Neural cell (in vitro differentiated cells): ENCODE data around the gene RAP2A. TPM values are rescaled to one million over a fixed set of nuclear protein-coding genes. Genes with fewer than 3 reads are reported as not detected.

ENCODE experiments used
- H2AFZ ChIP-seq: fragments of 200-600, 300-800 bp; sonication (generic), shearing (Covaris generic); 2 replicates; pipeline ENCODE4 v1.6.0; 2014; ENCODE audit warnings: low read depth, mild to moderate bottlenecking, antibody characterized with exemption, low read length, moderate library complexity
- H3F3A ChIP-seq: fragments of 200-600 bp; shearing (Covaris generic); 2 replicates; pipeline ENCODE4 v1.6.1; 2016; ENCODE audit warnings: mild to moderate bottlenecking, moderate library complexity, mixed read lengths, antibody characterized with exemption, low read length; ENCODE audit not compliant: insufficient read depth, poor library complexity, severe bottlenecking
- H3K27ac ChIP-seq: fragments of 200-600, 300-800 bp; sonication (generic), shearing (Covaris generic); 2 replicates; pipeline ENCODE4 v1.5.1; 2014; ENCODE audit warnings: mild to moderate bottlenecking, low read length, moderate library complexity
- H3K27me3 ChIP-seq: fragments of 300-800, 200-600 bp; sonication (generic), shearing (Covaris generic); 2 replicates; pipeline ENCODE4 v1.6.0; 2014; ENCODE audit warnings: mild to moderate bottlenecking, low read depth, low read length, moderate library complexity; ENCODE audit not compliant: insufficient read depth
- H3K36me3 ChIP-seq: fragments of 300-800, 200-600 bp; sonication (generic), shearing (Covaris generic); 2 replicates; pipeline ENCODE4 v1.5.1; 2014; ENCODE audit warnings: mild to moderate bottlenecking, antibody characterized with exemption, low read length, moderate library complexity; ENCODE audit not compliant: insufficient read depth
- H3K4me2 ChIP-seq: fragments of 300-800, 200-600 bp; sonication (generic), shearing (Covaris generic); 2 replicates; pipeline ENCODE4 v1.6.0; 2014; ENCODE audit warnings: mild to moderate bottlenecking, low read length
- H3K4me3 ChIP-seq: fragments of 300-800, 200-600 bp; sonication (generic), shearing (Covaris generic); 2 replicates; pipeline ENCODE4 v1.5.1; 2014; ENCODE audit warnings: mild to moderate bottlenecking, low read length, moderate library complexity
- H3K79me2 ChIP-seq: fragments of 200-600 bp; shearing (Covaris generic); replicated peaks from 2 replicates; pipeline ENCODE4 v1.6.0; 2014; ENCODE audit warnings: mild to moderate bottlenecking, low read length, moderate library complexity; ENCODE audit not compliant: insufficient read depth
- H3K9ac ChIP-seq: fragments of 300-800, 200-600 bp; sonication (generic), shearing (Covaris generic); 2 replicates; pipeline ENCODE4 v1.6.1; 2016; ENCODE audit warnings: mild to moderate bottlenecking, low read length, mixed read lengths
- H3K9me2 ChIP-seq: fragments of 200-600 bp; shearing (Covaris generic); 2 replicates; pipeline ENCODE4 v1.6.1; 2016; ENCODE audit warnings: mild to moderate bottlenecking, low read length, mixed read lengths; ENCODE audit not compliant: insufficient read depth
- H3K9me3 ChIP-seq: fragments of 200-600, 300-800 bp; sonication (generic), shearing (Covaris generic); 2 replicates; pipeline ENCODE4 v1.6.1; 2016; ENCODE audit warnings: mild to moderate bottlenecking, mixed run types, low read length, moderate library complexity, mixed read lengths
- H4K20me1 ChIP-seq: fragments of 200-600 bp; shearing (Covaris generic); 2 replicates; pipeline ENCODE4 v1.6.1; 2016; ENCODE audit warnings: mild to moderate bottlenecking, mixed run types; ENCODE audit not compliant: insufficient read depth
- EP300 ChIP-seq: fragments of 450-650 bp; conservative IDR thresholded peaks from 2 replicates; pipeline ENCODE4 v1.6.1; 2014; ENCODE audit warnings: antibody characterized with exemption, mild to moderate bottlenecking, moderate library complexity; ENCODE audit not compliant: poor library complexity, severe bottlenecking
- EZH2 ChIP-seq: fragments of 200-600, 300-800 bp; shearing (Covaris generic), sonication (generic); IDR thresholded peaks from 2 replicates; pipeline ENCODE4 v1.6.1; 2014; ENCODE audit warnings: antibody characterized with exemption, low read length, borderline replicate concordance, mild to moderate bottlenecking; ENCODE audit not compliant: insufficient read depth, poor library complexity, severe bottlenecking
- MXI1 ChIP-seq: fragments of 450-650 bp; conservative IDR thresholded peaks from 2 replicates; pipeline ENCODE4 v1.6.1; 2014; ENCODE audit warnings: antibody characterized with exemption, mild to moderate bottlenecking; ENCODE audit not compliant: poor library complexity, severe bottlenecking
- POLR2AphosphoS5 ChIP-seq: IDR thresholded peaks from 2 replicates; pipeline ENCODE4 v1.6.1; 2012
- RAD21 ChIP-seq: fragments of 450-650 bp; conservative IDR thresholded peaks from 2 replicates; pipeline ENCODE4 v1.6.1; 2014; ENCODE audit warnings: antibody characterized with exemption, mild to moderate bottlenecking, moderate library complexity
- SMC3 ChIP-seq: fragments of 450-650 bp; conservative IDR thresholded peaks from 2 replicates; pipeline ENCODE4 v1.6.1; 2014; ENCODE audit warnings: antibody characterized with exemption, mild to moderate bottlenecking, moderate library complexity; ENCODE audit not compliant: poor library complexity
- TAF1 ChIP-seq: IDR thresholded peaks from 2 replicates; pipeline ENCODE4 v1.6.1; 2012; ENCODE audit warnings: low read depth
- polyA plus RNA-seq: library from polyadenylated mRNA; depleted of rRNA; stranded (reverse); fragments of >200 nt; gene quantifications from 2 replicates; pipeline ENCODE4 v1.2.3, GENCODE V29; 2014
- TF ChIP-seq, protein P1 (sequence below): IDR thresholded peaks from 2 replicates; pipeline ENCODE4 v1.6.1; 2012; ENCODE audit warnings: borderline replicate concordance
- TF ChIP-seq, protein P2 (sequence below): fragments of 450-650 bp; IDR thresholded peaks from 2 replicates; pipeline ENCODE4 v1.5.1; 2014; ENCODE audit warnings: antibody characterized with exemption, mild to moderate bottlenecking, moderate library complexity; ENCODE audit not compliant: poor library complexity, severe bottlenecking

The RAP2A gene
- polyA plus RNA-seq, 1 donor from 2014 or later: 55.3 TPM

DNA sequence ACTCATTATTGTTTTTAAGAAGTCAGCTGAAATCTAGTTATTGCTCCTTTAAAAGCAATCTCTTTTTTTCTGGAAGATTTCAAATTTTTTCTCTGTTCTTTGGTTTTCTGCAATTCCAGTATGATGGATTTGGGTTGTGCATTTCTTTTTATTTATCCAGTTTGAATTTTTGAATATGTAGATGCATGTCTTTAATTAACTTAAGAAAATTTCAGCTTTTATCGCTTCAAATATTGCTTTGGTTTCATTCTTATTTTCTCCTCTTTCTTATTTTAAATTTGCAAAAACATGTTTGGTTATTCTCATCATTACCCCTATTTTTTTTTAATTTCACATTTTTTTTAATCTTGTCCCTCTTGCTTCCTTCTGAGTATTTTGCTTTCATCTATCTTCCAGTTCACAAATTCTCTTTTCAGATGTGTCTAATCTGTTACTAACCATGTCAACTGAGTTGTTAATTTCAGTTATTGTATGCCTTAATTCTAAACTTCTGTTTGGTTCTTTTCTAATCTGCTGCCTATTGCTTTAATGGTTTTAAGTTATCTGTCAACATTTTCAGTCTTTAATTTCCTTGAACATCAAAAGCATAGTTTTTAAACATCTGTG, 56.8 kb downstream of the RAP2A start:
- no peaks in the 10 kb centered on the region for H3K9me3 ChIP-seq
- no peaks in the 10 kb centered on the region for H3F3A ChIP-seq
- H3K9ac ChIP-seq: no peak overlapping the region
- no peak for TF ChIP-seq RAD21
- TF ChIP-seq, protein P1, sequence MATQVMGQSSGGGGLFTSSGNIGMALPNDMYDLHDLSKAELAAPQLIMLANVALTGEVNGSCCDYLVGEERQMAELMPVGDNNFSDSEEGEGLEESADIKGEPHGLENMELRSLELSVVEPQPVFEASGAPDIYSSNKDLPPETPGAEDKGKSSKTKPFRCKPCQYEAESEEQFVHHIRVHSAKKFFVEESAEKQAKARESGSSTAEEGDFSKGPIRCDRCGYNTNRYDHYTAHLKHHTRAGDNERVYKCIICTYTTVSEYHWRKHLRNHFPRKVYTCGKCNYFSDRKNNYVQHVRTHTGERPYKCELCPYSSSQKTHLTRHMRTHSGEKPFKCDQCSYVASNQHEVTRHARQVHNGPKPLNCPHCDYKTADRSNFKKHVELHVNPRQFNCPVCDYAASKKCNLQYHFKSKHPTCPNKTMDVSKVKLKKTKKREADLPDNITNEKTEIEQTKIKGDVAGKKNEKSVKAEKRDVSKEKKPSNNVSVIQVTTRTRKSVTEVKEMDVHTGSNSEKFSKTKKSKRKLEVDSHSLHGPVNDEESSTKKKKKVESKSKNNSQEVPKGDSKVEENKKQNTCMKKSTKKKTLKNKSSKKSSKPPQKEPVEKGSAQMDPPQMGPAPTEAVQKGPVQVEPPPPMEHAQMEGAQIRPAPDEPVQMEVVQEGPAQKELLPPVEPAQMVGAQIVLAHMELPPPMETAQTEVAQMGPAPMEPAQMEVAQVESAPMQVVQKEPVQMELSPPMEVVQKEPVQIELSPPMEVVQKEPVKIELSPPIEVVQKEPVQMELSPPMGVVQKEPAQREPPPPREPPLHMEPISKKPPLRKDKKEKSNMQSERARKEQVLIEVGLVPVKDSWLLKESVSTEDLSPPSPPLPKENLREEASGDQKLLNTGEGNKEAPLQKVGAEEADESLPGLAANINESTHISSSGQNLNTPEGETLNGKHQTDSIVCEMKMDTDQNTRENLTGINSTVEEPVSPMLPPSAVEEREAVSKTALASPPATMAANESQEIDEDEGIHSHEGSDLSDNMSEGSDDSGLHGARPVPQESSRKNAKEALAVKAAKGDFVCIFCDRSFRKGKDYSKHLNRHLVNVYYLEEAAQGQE: no peak
- no peak for TF ChIP-seq TAF1
- no peak for TF ChIP-seq EP300
- TF ChIP-seq MXI1: no peak
- TF ChIP-seq, protein P2, sequence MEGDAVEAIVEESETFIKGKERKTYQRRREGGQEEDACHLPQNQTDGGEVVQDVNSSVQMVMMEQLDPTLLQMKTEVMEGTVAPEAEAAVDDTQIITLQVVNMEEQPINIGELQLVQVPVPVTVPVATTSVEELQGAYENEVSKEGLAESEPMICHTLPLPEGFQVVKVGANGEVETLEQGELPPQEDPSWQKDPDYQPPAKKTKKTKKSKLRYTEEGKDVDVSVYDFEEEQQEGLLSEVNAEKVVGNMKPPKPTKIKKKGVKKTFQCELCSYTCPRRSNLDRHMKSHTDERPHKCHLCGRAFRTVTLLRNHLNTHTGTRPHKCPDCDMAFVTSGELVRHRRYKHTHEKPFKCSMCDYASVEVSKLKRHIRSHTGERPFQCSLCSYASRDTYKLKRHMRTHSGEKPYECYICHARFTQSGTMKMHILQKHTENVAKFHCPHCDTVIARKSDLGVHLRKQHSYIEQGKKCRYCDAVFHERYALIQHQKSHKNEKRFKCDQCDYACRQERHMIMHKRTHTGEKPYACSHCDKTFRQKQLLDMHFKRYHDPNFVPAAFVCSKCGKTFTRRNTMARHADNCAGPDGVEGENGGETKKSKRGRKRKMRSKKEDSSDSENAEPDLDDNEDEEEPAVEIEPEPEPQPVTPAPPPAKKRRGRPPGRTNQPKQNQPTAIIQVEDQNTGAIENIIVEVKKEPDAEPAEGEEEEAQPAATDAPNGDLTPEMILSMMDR: no peak
- TF ChIP-seq POLR2AphosphoS5: no peak
- TF ChIP-seq EZH2: no peak
- TF ChIP-seq SMC3: no peak
- no peak overlapping the region for H3K27ac ChIP-seq
- H3K9me2 ChIP-seq: no peaks in the 10 kb centered on the region
- no peaks in the 10 kb centered on the region for H3K79me2 ChIP-seq
- no peak overlapping the region for H3K4me3 ChIP-seq
- H3K36me3 ChIP-seq: no peaks in the 10 kb centered on the region
- H4K20me1 ChIP-seq: no peaks in the 10 kb centered on the region
- H3K27me3 ChIP-seq: no peaks in the 10 kb centered on the region
- no peak overlapping the region for H2AFZ ChIP-seq
- H3K4me2 ChIP-seq: no peak overlapping the region

DNA sequence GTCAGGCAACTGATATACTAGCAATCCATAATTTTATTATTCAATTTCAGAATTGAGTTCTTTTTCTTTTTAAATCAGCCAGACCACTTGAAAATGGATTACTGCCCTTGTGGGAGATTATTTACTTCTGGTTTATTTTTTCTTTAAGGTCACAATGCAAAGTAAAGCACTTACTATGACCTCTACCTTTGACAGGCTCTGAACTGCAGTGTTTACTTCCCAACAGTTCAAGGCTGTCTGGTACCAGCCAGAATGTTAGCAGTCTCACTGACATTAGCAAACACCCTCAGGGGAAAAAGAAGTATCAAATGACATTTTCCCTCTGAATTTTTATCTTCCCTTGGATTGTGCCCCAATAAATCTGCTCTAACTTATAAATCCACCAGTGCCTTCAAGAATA, 57.5 kb downstream of the RAP2A start:
- no peaks in the 10 kb centered on the region for H3K36me3 ChIP-seq
- TF ChIP-seq RAD21: no peak
- TF ChIP-seq, protein P2: no peak

More for the DNA sequence above, 57.5 kb downstream of the RAP2A start:
- Histone ChIP-seq H2AFZ (no peak overlapping the region), H3K9me3 (no peaks in the 10 kb centered on the region), H3K27me3 (no peaks in the 10 kb centered on the region), H3K4me2 (no peak overlapping the region), H3K27ac (no peak overlapping the region), H3K79me2 (no peaks in the 10 kb centered on the region), H4K20me1 (no peaks in the 10 kb centered on the region), H3K9me2 (no peaks in the 10 kb centered on the region), H3F3A (no peaks in the 10 kb centered on the region), H3K9ac (no peak overlapping the region), H3K4me3 (no peak overlapping the region)
